Measurements from ENCODE around the gene ZNF506.
"Not testable (repeated sequence)": the region's sequence is repeated elsewhere in the genome, so short reads cannot be mapped to it uniquely, and the experiment has no call there.

The ZNF506 gene

DNA sequence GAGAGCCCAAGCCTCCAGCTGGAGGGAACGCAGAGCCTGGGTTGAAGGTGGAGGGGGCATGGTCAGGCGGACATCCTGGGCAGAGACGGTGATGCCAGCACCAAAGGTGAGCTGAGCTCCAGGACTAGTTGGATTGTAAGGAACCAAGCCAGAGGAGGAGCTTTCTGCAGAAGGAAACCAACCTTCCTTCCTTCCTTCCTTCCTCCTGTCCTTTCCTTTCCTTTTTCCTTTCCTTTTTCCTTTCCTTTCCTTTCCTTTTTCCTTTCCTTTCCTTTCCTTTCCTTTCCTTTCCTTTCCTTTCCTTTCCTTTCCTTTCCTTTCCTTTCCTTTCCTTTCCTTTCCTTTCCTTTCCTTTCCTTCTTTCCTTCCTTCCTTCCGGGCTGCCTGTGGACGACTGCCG, 77.6 kb downstream of the ZNF506 start:
- not testable (repeated sequence) for DNase-seq

DNA sequence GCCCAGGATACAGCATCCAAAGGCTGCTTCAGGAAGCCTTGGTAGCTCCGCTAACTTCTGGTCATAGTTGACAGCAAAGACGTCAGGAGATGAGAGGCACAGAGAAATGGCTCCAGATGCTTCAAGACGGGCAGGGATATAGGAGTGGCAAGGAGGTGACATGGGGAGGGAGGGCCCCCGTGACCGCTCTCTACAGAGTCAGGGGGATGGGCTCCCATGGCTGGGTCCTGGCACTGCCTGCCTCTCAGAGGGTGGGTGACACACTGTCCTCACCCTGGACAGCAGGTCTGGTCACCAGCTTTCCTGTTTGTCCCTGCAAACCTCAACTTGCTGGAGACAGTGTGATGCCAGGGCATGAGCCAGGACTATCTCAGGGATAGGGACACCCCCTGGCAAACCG, 78.4 kb downstream of the ZNF506 start:
- no peak for DNase-seq

GRCh38 chr19:19742773-19743172, 78.8 kb downstream of the ZNF506 start:
- no peak for DNase-seq

Data from activated CD4-positive, alpha-beta T cell treated with anti-CD3 and anti-CD28 coated beads, Interleukin-2, amount 50 U/mL, for 16 hours (primary cell).